CD4-positive, alpha-beta T cell (primary cell): ENCODE measurements around the gene OR9G1. TPM values are rescaled to one million over a fixed set of nuclear protein-coding genes. Genes with fewer than 3 reads are reported as not detected.
"Not testable (repeated sequence)": the region's sequence is repeated elsewhere in the genome, so short reads cannot be mapped to it uniquely, and the experiment has no call there.

Experiments used
- ATAC-seq: fragments of 200-7000 bp; cut with Tn5 transposase; one replicate; pipeline ENCODE4 v1.10.0; 2022; ENCODE audit warnings: mild to moderate bottlenecking; ENCODE audit not compliant: poor library complexity
- CTCF ChIA-PET: fragments of 350-600 bp; sonication (Branson Sonifier 250); formaldehyde crosslinking; loops from one replicate; lab custom pipeline; 2021; ENCODE audit warnings: antibody characterized with exemption, inconsistent platforms; lab: Charles Lee
- POLR2A ChIA-PET: fragments of 350-600 bp; sonication (Branson Sonifier 250); formaldehyde crosslinking; loops from one replicate; lab custom pipeline; 2021; ENCODE audit warnings: antibody characterized with exemption, inconsistent platforms; lab: Charles Lee
- DNase-seq, 14 experiments: peaks; one replicate each; pipeline ENCODE4 v3.0.0-alpha.2; 2013 to 2020; ENCODE audit warnings: mixed read lengths in 2 of 14
- H3K27ac ChIP-seq, 2 donors: one replicate each; pipeline versions ENCODE4 v1.5.1 to v1.7.0; 2013; ENCODE audit warnings: low read length in 2 of 2, low read depth in 1 of 2, mild to moderate bottlenecking in 1 of 2
- H3K27me3 ChIP-seq, 2 experiments: 1 replicate in 1 of 2; 2 replicates in 1 of 2; pipeline versions ENCODE4 v1.6.1 to v1.7.0; 2013; ENCODE audit warnings: low read length in 2 of 2, control low read depth in 1 of 2, mild to moderate bottlenecking in 1 of 2, moderate library complexity in 1 of 2; ENCODE audit not compliant: insufficient read depth in 2 of 2, control insufficient read depth in 1 of 2
- H3K36me3 ChIP-seq: one replicate; pipeline ENCODE4 v1.6.1; 2013; ENCODE audit warnings: low read length, control low read depth; ENCODE audit not compliant: insufficient read depth
- H3K4me1 ChIP-seq: one replicate; pipeline ENCODE4 v1.6.1; 2013; ENCODE audit warnings: low read length, control low read depth; ENCODE audit not compliant: insufficient read depth
- H3K4me3 ChIP-seq: one replicate; pipeline ENCODE4 v1.5.1; 2013; ENCODE audit warnings: mild to moderate bottlenecking, low read length, moderate library complexity
- H3K9me3 ChIP-seq, 2 experiments: 1 replicate in 1 of 2; 2 replicates in 1 of 2; pipeline versions ENCODE4 v1.6.1 to v1.7.0; 2013; ENCODE audit warnings: low read length in 2 of 2, mild to moderate bottlenecking in 2 of 2, control low read depth in 1 of 2, moderate library complexity in 1 of 2; ENCODE audit not compliant: control insufficient read depth in 1 of 2, insufficient read depth in 1 of 2
- H3K27ac Mint-ChIP-seq: one replicate; pipeline ENCODE4 v1.8.0; 2020; ENCODE audit warnings: mixed read lengths
- H3K27me3 Mint-ChIP-seq: one replicate; pipeline ENCODE4 v1.8.0; 2021; ENCODE audit warnings: mixed read lengths
- H3K36me3 Mint-ChIP-seq: one replicate; pipeline ENCODE4 v1.8.0; 2021; ENCODE audit warnings: low read depth, mixed read lengths
- H3K4me1 Mint-ChIP-seq: one replicate; pipeline ENCODE4 v1.8.0; 2021; ENCODE audit warnings: low read depth, mixed read lengths
- H3K4me3 Mint-ChIP-seq: one replicate; pipeline ENCODE4 v1.8.0; 2020; ENCODE audit warnings: mild to moderate bottlenecking, mixed read lengths
- H3K9me3 Mint-ChIP-seq: one replicate; pipeline ENCODE4 v1.8.0; 2020; ENCODE audit warnings: mixed read lengths
- intact Hi-C, 2 experiments: fragments of 100-400 bp; cut with DNase I in 1 of 2; cut with micrococcal nuclease in 1 of 2; formaldehyde crosslinking; loops; one replicate each; pipeline versions ENCODE4 v1.15.1 to v1.9.0; 2023 to 2025; cut with DNase I, micrococcal nuclease
- total RNA-seq, 174 experiments: library from RNA in 2 of 174; stranded (reverse) in 2 of 174; gene quantifications; one replicate each; pipeline ENCODE4 v1.2.3 and lab custom pipeline; 2021 to 2026
- TF ChIP-seq, protein P1 (sequence below): fragments of 200-600 bp; IDR thresholded peaks from one replicate; pipeline ENCODE4 v1.8.0; 2022; ENCODE audit warnings: antibody characterized with exemption, mild to moderate bottlenecking

The OR9G1 gene
- total RNA-seq, 2 experiments from 2014 or later: not detected

DNA sequence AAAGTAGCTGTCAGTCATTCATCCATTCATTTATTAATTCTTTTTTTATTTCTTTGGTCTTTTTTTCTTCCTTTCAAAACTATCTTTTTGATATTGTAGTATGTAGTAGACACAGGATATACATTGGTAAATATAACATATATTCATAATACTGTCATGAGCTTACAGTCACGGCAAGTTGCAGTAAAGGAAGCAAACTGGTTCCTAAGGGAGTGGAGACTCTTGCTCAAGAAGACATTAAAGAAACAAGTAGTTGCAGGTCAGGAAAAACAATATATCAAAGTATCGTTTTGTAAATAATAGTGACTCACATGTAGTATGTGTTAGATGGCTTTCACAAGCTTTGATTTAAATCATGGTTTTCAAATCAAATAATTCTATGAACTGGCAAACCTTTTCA, 27.9 kb upstream of the OR9G1 start:
- Histone ChIP-seq H3K36me3 (no peaks in the 10 kb centered on the region), H3K4me3 (no peak overlapping the region), H3K27me3 (no peaks in the 10 kb centered on the region), H3K9me3 (no peaks in the 10 kb centered on the region), H3K27ac (no peak overlapping the region), H3K4me1 (no peaks in the 10 kb centered on the region)
- H3K9me3 Mint-ChIP-seq: peaks cover 3% of the 10 kb centered on the region
- H3K27ac Mint-ChIP-seq: no peak overlapping the region
- H3K36me3 Mint-ChIP-seq: no peaks in the 10 kb centered on the region
- ChIA-PET POLR2A (no interaction called here), CTCF (no interaction called here)
- H3K4me3 Mint-ChIP-seq: no peak overlapping the region
- intact Hi-C loops: no loop called here
- no peaks in the 10 kb centered on the region for H3K4me1 Mint-ChIP-seq
- ATAC-seq (no peak), DNase-seq (no peak)
- no peaks in the 10 kb centered on the region for H3K27me3 Mint-ChIP-seq
- TF ChIP-seq, protein P1, sequence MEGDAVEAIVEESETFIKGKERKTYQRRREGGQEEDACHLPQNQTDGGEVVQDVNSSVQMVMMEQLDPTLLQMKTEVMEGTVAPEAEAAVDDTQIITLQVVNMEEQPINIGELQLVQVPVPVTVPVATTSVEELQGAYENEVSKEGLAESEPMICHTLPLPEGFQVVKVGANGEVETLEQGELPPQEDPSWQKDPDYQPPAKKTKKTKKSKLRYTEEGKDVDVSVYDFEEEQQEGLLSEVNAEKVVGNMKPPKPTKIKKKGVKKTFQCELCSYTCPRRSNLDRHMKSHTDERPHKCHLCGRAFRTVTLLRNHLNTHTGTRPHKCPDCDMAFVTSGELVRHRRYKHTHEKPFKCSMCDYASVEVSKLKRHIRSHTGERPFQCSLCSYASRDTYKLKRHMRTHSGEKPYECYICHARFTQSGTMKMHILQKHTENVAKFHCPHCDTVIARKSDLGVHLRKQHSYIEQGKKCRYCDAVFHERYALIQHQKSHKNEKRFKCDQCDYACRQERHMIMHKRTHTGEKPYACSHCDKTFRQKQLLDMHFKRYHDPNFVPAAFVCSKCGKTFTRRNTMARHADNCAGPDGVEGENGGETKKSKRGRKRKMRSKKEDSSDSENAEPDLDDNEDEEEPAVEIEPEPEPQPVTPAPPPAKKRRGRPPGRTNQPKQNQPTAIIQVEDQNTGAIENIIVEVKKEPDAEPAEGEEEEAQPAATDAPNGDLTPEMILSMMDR: no peak

DNA sequence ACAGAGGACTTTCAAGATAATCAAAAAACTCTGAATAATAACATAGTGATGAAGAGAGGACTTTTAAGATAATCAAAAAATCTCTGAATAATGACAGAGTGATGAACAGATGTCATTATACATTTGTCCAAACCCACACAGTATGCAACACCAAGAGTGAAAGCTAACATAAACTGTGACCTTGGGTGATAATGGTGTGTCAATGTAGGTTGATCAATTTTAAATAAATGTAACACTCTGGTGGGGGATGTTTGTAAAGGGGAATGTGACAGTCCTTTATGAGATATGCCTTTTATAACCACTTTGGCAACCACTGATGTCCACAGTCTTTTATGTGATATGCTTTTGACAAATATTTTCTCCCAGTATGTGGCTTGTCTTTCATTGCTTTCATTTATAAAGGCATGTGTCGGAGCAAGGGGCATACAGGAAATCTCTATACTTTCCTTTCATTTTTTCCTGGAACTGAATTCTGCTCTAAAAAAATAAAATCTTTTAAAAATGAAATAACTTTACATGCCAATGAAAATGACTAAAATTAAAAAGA, 10.3 kb upstream of the OR9G1 start:
- Mint-ChIP-seq H3K4me1 (no peaks in the 10 kb centered on the region), H3K27ac (no peak overlapping the region), H3K4me3 (no peak overlapping the region), H3K36me3 (no peaks in the 10 kb centered on the region), H3K27me3 (no peaks in the 10 kb centered on the region), H3K9me3 (peaks cover 4% of the 10 kb centered on the region)
- no peak for ATAC-seq
- TF ChIP-seq, protein P1: no peak
- Histone ChIP-seq H3K4me1 (no peaks in the 10 kb centered on the region), H3K27ac (no peak overlapping the region), H3K27me3 (no peaks in the 10 kb centered on the region), H3K4me3 (no peak overlapping the region), H3K9me3 (peaks cover 0 to 6% of the 10 kb centered on the region in 2 experiments), H3K36me3 (no peaks in the 10 kb centered on the region)
- DNase-seq: no peak
- POLR2A ChIA-PET: no interaction called here
- CTCF ChIA-PET: no interaction called here
- intact Hi-C loops: no loop called here

DNA sequence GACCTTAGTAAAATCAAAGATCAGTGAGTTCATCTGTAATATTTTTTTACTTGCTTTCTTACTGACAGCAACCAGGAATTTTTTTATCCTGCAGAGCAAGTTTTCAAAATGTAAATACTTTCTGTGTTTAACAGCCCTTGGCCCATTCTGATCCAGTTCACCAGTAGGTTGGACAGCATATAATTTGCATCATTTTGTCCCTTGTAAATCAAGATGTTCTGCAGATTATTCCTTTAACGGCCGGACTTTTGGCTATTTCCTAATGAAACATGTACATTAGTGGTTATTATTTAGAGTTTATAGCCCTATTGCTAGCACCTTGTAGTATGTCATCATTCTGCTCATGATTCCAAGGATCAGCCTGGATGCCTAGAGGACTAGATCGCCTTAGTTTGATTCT, 7.7 kb upstream of the OR9G1 start:
- DNase-seq, POLR2A ChIA-PET, H3K4me1 ChIP-seq, H3K27me3 ChIP-seq, H3K4me3 Mint-ChIP-seq, H3K4me3 ChIP-seq, H3K27me3 Mint-ChIP-seq, H3K9me3 ChIP-seq, H3K9me3 Mint-ChIP-seq, H3K36me3 ChIP-seq, H3K36me3 Mint-ChIP-seq, H3K27ac ChIP-seq, H3K27ac Mint-ChIP-seq, intact Hi-C loops, ATAC-seq, H3K4me1 Mint-ChIP-seq, CTCF ChIA-PET: not testable (repeated sequence)

DNA sequence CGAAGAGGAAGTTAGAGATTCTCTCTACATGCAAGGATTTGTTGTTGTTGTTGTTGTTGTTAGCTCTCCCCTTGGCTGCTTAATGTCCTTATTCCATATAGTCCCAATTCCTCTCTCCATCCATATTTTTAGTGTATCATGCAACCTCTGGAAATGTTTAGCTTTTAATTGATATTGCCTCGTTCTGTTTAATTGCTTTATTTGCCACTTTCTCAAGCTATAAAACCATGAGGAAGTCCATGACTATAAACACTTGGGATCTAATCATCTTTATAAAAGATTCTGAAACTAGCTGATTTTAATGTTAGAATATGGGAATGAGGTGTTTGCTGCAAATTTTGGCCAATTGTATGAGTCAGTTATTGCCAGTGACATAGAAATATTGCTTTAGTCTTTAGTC, 5.5 kb upstream of the OR9G1 start:
- Mint-ChIP-seq H3K36me3 (no peaks in the 10 kb centered on the region), H3K4me1 (no peaks in the 10 kb centered on the region), H3K27me3 (no peaks in the 10 kb centered on the region), H3K27ac (no peak overlapping the region), H3K9me3 (peaks cover 2% of the 10 kb centered on the region), H3K4me3 (no peak overlapping the region)
- no peak overlapping the region for H3K4me3 ChIP-seq
- no peaks in the 10 kb centered on the region for H3K27me3 ChIP-seq
- H3K9me3 ChIP-seq: peaks cover 0 to 6% of the 10 kb centered on the region in 2 experiments
- TF ChIP-seq, protein P1: no peak
- intact Hi-C loops: no loop called here
- H3K4me1 ChIP-seq: no peaks in the 10 kb centered on the region
- POLR2A ChIA-PET: no interaction called here
- H3K27ac ChIP-seq: no peak overlapping the region
- no peaks in the 10 kb centered on the region for H3K36me3 ChIP-seq
- DNase-seq: no peak
- ATAC-seq: no peak
- CTCF ChIA-PET: no interaction called here
